OCI-LY7 (cell line): ENCODE data around the gene SLC8A1.

Source experiments
- EZH2phosphoT487 ChIP-seq: fragments of 200-600 bp; sonication (generic); IDR thresholded peaks from 2 replicates; pipeline ENCODE4 v1.6.1; 2018; ENCODE audit warnings: low read depth, borderline replicate concordance, mild to moderate bottlenecking, mixed run types, antibody characterized with exemption, low read length, moderate library complexity, mixed read lengths
- TF ChIP-seq, protein P1 (sequence below): fragments of 200-600 bp; sonication (generic); conservative IDR thresholded peaks from 2 replicates; pipeline ENCODE4 v1.5.1; 2014; ENCODE audit warnings: mild to moderate bottlenecking, antibody characterized with exemption, low read length, moderate library complexity, mixed read lengths

GRCh38 chr2:40346535-40347354 lies 105.1 kb downstream of the SLC8A1 start:
- TF ChIP-seq, protein P1, sequence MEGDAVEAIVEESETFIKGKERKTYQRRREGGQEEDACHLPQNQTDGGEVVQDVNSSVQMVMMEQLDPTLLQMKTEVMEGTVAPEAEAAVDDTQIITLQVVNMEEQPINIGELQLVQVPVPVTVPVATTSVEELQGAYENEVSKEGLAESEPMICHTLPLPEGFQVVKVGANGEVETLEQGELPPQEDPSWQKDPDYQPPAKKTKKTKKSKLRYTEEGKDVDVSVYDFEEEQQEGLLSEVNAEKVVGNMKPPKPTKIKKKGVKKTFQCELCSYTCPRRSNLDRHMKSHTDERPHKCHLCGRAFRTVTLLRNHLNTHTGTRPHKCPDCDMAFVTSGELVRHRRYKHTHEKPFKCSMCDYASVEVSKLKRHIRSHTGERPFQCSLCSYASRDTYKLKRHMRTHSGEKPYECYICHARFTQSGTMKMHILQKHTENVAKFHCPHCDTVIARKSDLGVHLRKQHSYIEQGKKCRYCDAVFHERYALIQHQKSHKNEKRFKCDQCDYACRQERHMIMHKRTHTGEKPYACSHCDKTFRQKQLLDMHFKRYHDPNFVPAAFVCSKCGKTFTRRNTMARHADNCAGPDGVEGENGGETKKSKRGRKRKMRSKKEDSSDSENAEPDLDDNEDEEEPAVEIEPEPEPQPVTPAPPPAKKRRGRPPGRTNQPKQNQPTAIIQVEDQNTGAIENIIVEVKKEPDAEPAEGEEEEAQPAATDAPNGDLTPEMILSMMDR: no peak
- no peak for TF ChIP-seq EZH2phosphoT487
